SK-N-SH treated with all-trans-retinoic acid at 6 μM for 48 hours (cell line): ENCODE data around the gene IDH3G.

ENCODE experiments used
- ATAC-seq: fragments of 200-7000 bp; cut with Tn5 transposase; 3 replicates; pipeline ENCODE4 v1.9.1; 2020; ENCODE audit warnings: mild to moderate bottlenecking, moderate library complexity
- ARNTL ChIP-seq: fragments of 450-650 bp; formaldehyde crosslinking; IDR thresholded peaks from 2 replicates; pipeline ENCODE4 v1.5.0; 2020; ENCODE audit warnings: low read depth, mild to moderate bottlenecking, moderate library complexity, borderline replicate concordance
- BACH2 ChIP-seq: fragments of 250-450 bp; sonication (Bioruptor Pico); IDR thresholded peaks from 2 replicates; pipeline ENCODE4 v1.9.0; 2021; ENCODE audit warnings: mild to moderate bottlenecking, borderline replicate concordance
- CSDC2 ChIP-seq: fragments of 250-450 bp; sonication (Bioruptor Pico); IDR thresholded peaks from 2 replicates; pipeline ENCODE4 v1.5.0; 2020; ENCODE audit warnings: mild to moderate bottlenecking, moderate library complexity
- CSRNP3 ChIP-seq: fragments of 250-450 bp; sonication (Bioruptor Pico); IDR thresholded peaks from 2 replicates; pipeline ENCODE4 v1.5.1; 2021; ENCODE audit warnings: mild to moderate bottlenecking, moderate library complexity
- ESRRG ChIP-seq: fragments of 250-450 bp; sonication (Bioruptor Pico); IDR thresholded peaks from 2 replicates; pipeline ENCODE4 v1.6.1; 2021; ENCODE audit warnings: mild to moderate bottlenecking
- GLIS3 ChIP-seq: fragments of 250-450 bp; sonication (Bioruptor Pico); IDR thresholded peaks from 2 replicates; pipeline ENCODE4 v1.5.0; 2020; ENCODE audit warnings: mild to moderate bottlenecking, moderate library complexity
- ISL1 ChIP-seq: fragments of 250-450 bp; sonication (Bioruptor Pico); IDR thresholded peaks from 2 replicates; pipeline ENCODE4 v2.1.2; 2022; ENCODE audit warnings: mild to moderate bottlenecking, moderate library complexity
- OSR1 ChIP-seq: fragments of 250-450 bp; sonication (Bioruptor Pico); IDR thresholded peaks from 2 replicates; pipeline ENCODE4 v1.8.0; 2022; ENCODE audit warnings: moderate library complexity, mild to moderate bottlenecking, inconsistent platforms
- PATZ1 ChIP-seq: fragments of 250-450 bp; sonication (Bioruptor Pico); IDR thresholded peaks from 2 replicates; pipeline ENCODE4 v1.8.0; 2020; ENCODE audit warnings: mild to moderate bottlenecking, moderate library complexity, borderline replicate concordance
- POU6F1 ChIP-seq: fragments of 250-450 bp; sonication (Bioruptor Pico); IDR thresholded peaks from 2 replicates; pipeline ENCODE4 v1.8.0; 2021; ENCODE audit warnings: low read depth, mild to moderate bottlenecking, moderate library complexity, borderline replicate concordance
- PPARA ChIP-seq: fragments of 250-450 bp; sonication (Bioruptor Pico); IDR thresholded peaks from 2 replicates; pipeline ENCODE4 v1.5.0; 2020; ENCODE audit warnings: mild to moderate bottlenecking, borderline replicate concordance
- RARB ChIP-seq: fragments of 250-450 bp; sonication (Bioruptor Pico); IDR thresholded peaks from 2 replicates; pipeline ENCODE4 v1.8.0; 2021; ENCODE audit warnings: mild to moderate bottlenecking, moderate library complexity
- SNAI2 ChIP-seq: fragments of 250-450 bp; sonication (Bioruptor Pico); IDR thresholded peaks from 2 replicates; pipeline ENCODE4 v1.5.0; 2020; ENCODE audit warnings: mild to moderate bottlenecking, moderate library complexity
- TCF4 ChIP-seq: fragments of 250-450 bp; sonication (Bioruptor Pico); IDR thresholded peaks from 2 replicates; pipeline ENCODE4 v1.8.0; 2021; ENCODE audit warnings: mild to moderate bottlenecking, moderate library complexity, borderline replicate concordance
- TOX ChIP-seq: fragments of 250-450 bp; sonication (Bioruptor Pico); IDR thresholded peaks from 2 replicates; pipeline ENCODE4 v1.8.0; 2021; ENCODE audit warnings: mild to moderate bottlenecking, moderate library complexity, borderline replicate concordance
- ZC3H10 ChIP-seq: fragments of 250-450 bp; sonication (Bioruptor Pico); IDR thresholded peaks from 2 replicates; pipeline ENCODE4 v1.5.1; 2021; ENCODE audit warnings: mild to moderate bottlenecking, moderate library complexity
- ZFP3 ChIP-seq: fragments of 250-450 bp; sonication (Bioruptor Pico); IDR thresholded peaks from 2 replicates; pipeline ENCODE4 v1.5.0; 2020; ENCODE audit warnings: mild to moderate bottlenecking, moderate library complexity
- ZFP30 ChIP-seq: fragments of 450-650 bp; formaldehyde crosslinking; IDR thresholded peaks from 2 replicates; pipeline ENCODE4 v1.5.0; 2022; ENCODE audit warnings: mild to moderate bottlenecking, moderate library complexity
- ZNF8 ChIP-seq: fragments of 450-650 bp; formaldehyde crosslinking; IDR thresholded peaks from 2 replicates; pipeline ENCODE4 v1.5.0; 2020; ENCODE audit warnings: mild to moderate bottlenecking, moderate library complexity
- TF ChIP-seq, protein P1 (sequence below): fragments of 250-450 bp; sonication (Bioruptor Pico); IDR thresholded peaks from 2 replicates; pipeline ENCODE4 v1.5.0; 2020; ENCODE audit warnings: mild to moderate bottlenecking, moderate library complexity
- TF ChIP-seq, protein P2 (sequence below): fragments of 250-450 bp; sonication (Bioruptor Pico); IDR thresholded peaks from 2 replicates; pipeline ENCODE4 v1.5.1; 2020; ENCODE audit warnings: low read depth, mild to moderate bottlenecking, moderate library complexity

IDH3G gene

DNA sequence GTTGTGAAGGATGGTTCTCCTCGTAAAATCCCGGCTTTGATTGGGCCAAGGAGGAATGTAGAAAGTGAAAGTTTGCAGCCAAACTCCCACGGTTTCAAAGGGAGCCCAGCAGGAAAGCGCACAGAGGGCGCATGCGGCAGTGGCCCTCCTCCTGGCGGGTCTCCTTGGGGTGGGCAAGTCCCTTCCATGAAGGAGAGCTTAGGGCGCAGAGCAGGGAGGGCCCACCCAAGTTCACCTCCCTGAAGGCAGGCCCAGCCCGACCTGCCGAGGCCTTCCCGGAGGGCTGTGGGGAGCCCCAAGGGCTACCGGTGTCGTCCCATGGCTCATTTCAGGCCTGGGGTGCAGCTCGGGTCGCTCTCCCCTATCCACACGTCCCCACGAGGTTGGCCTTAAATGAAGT, 34.1 kb upstream of the IDH3G start:
- ATAC-seq = no peak
- no peak for TF ChIP-seq SNAI2 (CRISPR knock-in tag)
- TF ChIP-seq ZNF8 (CRISPR knock-in tag) = no peak
- no peak for TF ChIP-seq ISL1 (CRISPR knock-in tag)
- TF ChIP-seq ZFP30 (CRISPR knock-in tag) = no peak
- no peak for TF ChIP-seq TOX (CRISPR knock-in tag)
- TF ChIP-seq, protein P1, sequence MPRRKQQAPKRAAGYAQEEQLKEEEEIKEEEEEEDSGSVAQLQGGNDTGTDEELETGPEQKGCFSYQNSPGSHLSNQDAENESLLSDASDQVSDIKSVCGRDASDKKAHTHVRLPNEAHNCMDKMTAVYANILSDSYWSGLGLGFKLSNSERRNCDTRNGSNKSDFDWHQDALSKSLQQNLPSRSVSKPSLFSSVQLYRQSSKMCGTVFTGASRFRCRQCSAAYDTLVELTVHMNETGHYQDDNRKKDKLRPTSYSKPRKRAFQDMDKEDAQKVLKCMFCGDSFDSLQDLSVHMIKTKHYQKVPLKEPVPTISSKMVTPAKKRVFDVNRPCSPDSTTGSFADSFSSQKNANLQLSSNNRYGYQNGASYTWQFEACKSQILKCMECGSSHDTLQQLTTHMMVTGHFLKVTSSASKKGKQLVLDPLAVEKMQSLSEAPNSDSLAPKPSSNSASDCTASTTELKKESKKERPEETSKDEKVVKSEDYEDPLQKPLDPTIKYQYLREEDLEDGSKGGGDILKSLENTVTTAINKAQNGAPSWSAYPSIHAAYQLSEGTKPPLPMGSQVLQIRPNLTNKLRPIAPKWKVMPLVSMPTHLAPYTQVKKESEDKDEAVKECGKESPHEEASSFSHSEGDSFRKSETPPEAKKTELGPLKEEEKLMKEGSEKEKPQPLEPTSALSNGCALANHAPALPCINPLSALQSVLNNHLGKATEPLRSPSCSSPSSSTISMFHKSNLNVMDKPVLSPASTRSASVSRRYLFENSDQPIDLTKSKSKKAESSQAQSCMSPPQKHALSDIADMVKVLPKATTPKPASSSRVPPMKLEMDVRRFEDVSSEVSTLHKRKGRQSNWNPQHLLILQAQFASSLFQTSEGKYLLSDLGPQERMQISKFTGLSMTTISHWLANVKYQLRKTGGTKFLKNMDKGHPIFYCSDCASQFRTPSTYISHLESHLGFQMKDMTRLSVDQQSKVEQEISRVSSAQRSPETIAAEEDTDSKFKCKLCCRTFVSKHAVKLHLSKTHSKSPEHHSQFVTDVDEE (CRISPR knock-in tag) = no peak
- no peak for TF ChIP-seq RARB (CRISPR knock-in tag)
- TF ChIP-seq ESRRG (CRISPR knock-in tag) = no peak
- TF ChIP-seq CSDC2 = no peak
- no peak for TF ChIP-seq ARNTL (CRISPR knock-in tag)
- TF ChIP-seq BACH2 = no peak
- TF ChIP-seq, all 23 proteins: peak for 0

DNA sequence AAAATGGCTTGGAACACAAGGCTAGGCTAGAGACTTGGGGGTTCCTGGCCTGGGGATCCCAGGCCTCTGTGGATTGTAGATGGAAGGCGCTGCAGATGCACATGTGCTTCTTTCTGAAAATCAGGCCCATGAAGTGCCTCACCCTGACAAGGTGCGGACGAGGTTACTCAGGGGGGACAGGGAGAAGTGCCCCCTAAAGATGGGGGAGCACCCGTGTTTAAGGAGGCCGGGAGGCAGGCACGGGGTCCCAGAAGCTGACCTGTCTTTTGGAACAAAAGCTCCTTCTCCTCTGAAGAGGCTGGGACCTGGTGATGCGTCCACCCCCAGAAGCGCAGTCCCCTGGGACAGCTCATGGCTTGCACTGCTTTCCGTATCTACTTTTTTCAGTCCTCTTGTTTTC, 33.7 kb upstream of the IDH3G start:
- TF ChIP-seq, protein P2, sequence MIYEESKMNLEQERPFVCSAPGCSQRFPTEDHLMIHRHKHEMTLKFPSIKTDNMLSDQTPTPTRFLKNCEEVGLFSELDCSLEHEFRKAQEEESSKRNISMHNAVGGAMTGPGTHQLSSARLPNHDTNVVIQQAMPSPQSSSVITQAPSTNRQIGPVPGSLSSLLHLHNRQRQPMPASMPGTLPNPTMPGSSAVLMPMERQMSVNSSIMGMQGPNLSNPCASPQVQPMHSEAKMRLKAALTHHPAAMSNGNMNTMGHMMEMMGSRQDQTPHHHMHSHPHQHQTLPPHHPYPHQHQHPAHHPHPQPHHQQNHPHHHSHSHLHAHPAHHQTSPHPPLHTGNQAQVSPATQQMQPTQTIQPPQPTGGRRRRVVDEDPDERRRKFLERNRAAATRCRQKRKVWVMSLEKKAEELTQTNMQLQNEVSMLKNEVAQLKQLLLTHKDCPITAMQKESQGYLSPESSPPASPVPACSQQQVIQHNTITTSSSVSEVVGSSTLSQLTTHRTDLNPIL (CRISPR knock-in tag) = no peak
- TF ChIP-seq ZNF8 (CRISPR knock-in tag) = no peak
- TF ChIP-seq POU6F1 (CRISPR knock-in tag) = no peak
- no peak for TF ChIP-seq RARB (CRISPR knock-in tag)
- no peak for TF ChIP-seq PATZ1 (CRISPR knock-in tag)
- no peak for TF ChIP-seq PPARA (CRISPR knock-in tag)
- TF ChIP-seq ZC3H10 = no peak
- no peak for TF ChIP-seq ZFP30 (CRISPR knock-in tag)
- TF ChIP-seq OSR1 (CRISPR knock-in tag) = no peak
- TF ChIP-seq BACH2 = no peak
- no peak for TF ChIP-seq TCF4 (CRISPR knock-in tag)
- no peak for TF ChIP-seq CSDC2
- no peak for TF ChIP-seq ISL1 (CRISPR knock-in tag)
- no peak for TF ChIP-seq ARNTL (CRISPR knock-in tag)
- TF ChIP-seq ZFP3 (CRISPR knock-in tag) = no peak
- no peak for TF ChIP-seq GLIS3 (CRISPR knock-in tag)
- no peak for TF ChIP-seq TOX (CRISPR knock-in tag)
- TF ChIP-seq ESRRG (CRISPR knock-in tag) = no peak
- no peak for TF ChIP-seq CSRNP3 (CRISPR knock-in tag)
- no peak for ATAC-seq

DNA sequence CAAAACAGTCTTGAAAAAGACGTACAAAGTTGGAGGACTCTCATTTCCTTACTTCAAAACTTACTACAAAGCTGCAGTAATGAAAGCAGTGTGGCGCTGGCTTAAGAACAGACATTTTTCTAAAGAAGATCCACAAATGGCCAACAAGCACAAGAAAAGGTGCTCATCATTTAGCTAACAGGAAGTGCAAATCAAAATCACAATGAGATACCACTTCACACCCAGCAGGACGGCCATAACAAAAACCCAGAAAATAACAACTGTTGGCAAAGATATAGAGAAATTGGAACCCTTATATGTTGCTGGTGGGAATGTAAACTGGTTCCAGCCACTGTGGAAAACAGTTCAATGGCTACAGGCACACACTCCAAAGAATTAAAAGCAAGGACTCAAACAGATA, 32.8 kb upstream of the IDH3G start:
- no peak for ATAC-seq
- no peak for TF ChIP-seq TOX (CRISPR knock-in tag)
- no peak for TF ChIP-seq BACH2
- TF ChIP-seq OSR1 (CRISPR knock-in tag) = no peak
- TF ChIP-seq GLIS3 (CRISPR knock-in tag) = no peak
- no peak for TF ChIP-seq ZFP3 (CRISPR knock-in tag)
